ENCODE measurements around the gene TNS1. TPM values are rescaled to one million over a fixed set of nuclear protein-coding genes. Genes with fewer than 3 reads are reported as not detected.

Gene TNS1
- total RNA-seq, 1 donor from 2014 or later = 1.6 TPM

- no peak for FAIRE-seq
Observed at GRCh38 chr2:217807025-217807424, 195.8 kb downstream of the TNS1 start.

DNA sequence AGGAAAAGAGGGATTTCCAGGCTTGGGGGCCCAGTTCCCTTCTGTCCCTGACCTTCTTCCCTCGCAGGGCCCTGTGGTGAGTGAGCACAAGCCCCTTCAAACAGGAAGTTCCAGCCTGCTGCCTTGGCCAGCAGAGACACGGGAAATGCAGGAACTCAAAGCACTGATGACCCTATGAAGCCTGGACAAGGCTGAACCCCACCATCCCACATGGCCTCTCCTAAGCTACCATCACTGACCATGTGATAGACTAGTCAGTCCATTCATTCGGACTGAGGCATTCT lies 196.4 kb downstream of the TNS1 start:
- TF ChIP-seq, protein P1, sequence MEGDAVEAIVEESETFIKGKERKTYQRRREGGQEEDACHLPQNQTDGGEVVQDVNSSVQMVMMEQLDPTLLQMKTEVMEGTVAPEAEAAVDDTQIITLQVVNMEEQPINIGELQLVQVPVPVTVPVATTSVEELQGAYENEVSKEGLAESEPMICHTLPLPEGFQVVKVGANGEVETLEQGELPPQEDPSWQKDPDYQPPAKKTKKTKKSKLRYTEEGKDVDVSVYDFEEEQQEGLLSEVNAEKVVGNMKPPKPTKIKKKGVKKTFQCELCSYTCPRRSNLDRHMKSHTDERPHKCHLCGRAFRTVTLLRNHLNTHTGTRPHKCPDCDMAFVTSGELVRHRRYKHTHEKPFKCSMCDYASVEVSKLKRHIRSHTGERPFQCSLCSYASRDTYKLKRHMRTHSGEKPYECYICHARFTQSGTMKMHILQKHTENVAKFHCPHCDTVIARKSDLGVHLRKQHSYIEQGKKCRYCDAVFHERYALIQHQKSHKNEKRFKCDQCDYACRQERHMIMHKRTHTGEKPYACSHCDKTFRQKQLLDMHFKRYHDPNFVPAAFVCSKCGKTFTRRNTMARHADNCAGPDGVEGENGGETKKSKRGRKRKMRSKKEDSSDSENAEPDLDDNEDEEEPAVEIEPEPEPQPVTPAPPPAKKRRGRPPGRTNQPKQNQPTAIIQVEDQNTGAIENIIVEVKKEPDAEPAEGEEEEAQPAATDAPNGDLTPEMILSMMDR (IDR thresholded peaks at IDR 0.05; ENCODE audit: insufficient read depth, low read length, severe bottlenecking) = no peak
- Histone ChIP-seq H3K36me3 (ENCODE audit: control insufficient read depth, insufficient read depth, low read length) (peaks cover 5% of the 10 kb centered on the region), H3K27me3 (ENCODE audit: control insufficient read depth, insufficient read depth, low read length) (no peaks in the 10 kb centered on the region), H3K4me3 (ENCODE audit: low read depth, low read length) (no peak overlapping the region)
- FAIRE-seq (no peak), DNase-seq (ENCODE audit: low read depth) (no peak)

More at GRCh38 chr2:217807025-217807424, 195.8 kb downstream of the TNS1 start:
- H3K4me3 ChIP-seq (ENCODE audit: low read depth, low read length) = no peak overlapping the region
- peaks cover 5% of the 10 kb centered on the region for H3K36me3 ChIP-seq (ENCODE audit: control insufficient read depth, insufficient read depth, low read length)
- no peak for DNase-seq (ENCODE audit: low read depth)
- TF ChIP-seq, protein P1 (IDR thresholded peaks at IDR 0.05; ENCODE audit: insufficient read depth, low read length, severe bottlenecking) = no peak
- no peaks in the 10 kb centered on the region for H3K27me3 ChIP-seq (ENCODE audit: control insufficient read depth, insufficient read depth, low read length)

DNA sequence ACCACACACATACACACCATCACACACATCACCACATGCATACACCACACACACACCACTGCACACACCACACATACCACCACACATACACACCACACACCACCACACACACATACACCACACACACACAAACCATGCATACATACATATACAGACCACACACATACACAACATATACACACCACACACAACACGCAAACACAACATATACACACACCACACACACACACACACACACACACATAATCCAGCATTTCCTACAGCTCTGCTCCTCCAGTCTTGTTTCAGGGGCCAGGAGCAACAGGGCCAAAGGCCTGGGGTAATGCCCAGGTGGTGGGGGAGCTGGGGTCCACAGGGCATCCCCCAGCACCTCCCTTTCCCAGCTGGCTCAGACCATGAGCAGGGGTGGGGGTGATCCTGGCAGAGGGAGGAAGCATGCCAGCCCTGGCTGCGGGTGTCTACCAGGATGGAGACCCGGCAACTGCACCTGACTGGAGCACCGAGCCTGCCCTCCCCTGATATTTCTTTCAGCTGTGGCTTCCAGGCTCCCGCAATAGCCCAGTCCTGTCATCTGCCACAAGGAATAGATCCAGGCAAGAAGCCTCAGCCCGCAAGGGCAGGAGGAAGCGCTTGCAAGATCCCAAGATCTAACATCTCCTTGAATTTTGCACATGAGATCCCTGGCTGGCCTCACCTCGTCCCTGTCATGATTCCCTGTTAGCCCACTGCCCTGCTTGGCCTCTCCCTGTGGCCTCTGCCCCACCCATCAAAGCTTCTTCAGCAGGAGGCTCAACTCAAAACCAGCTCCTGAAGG lies 196.9 kb downstream of the TNS1 start:
- H3K27me3 ChIP-seq (ENCODE audit: control insufficient read depth, insufficient read depth, low read length) = no peaks in the 10 kb centered on the region
- H3K4me3 ChIP-seq (ENCODE audit: low read depth, low read length) = no peak overlapping the region
- DNase-seq (ENCODE audit: low read depth) = no peak
- peaks cover 5% of the 10 kb centered on the region for H3K36me3 ChIP-seq (ENCODE audit: control insufficient read depth, insufficient read depth, low read length)
- TF ChIP-seq, protein P1 (IDR thresholded peaks at IDR 0.05; ENCODE audit: insufficient read depth, low read length, severe bottlenecking) = no peak
- no peak for FAIRE-seq

DNA sequence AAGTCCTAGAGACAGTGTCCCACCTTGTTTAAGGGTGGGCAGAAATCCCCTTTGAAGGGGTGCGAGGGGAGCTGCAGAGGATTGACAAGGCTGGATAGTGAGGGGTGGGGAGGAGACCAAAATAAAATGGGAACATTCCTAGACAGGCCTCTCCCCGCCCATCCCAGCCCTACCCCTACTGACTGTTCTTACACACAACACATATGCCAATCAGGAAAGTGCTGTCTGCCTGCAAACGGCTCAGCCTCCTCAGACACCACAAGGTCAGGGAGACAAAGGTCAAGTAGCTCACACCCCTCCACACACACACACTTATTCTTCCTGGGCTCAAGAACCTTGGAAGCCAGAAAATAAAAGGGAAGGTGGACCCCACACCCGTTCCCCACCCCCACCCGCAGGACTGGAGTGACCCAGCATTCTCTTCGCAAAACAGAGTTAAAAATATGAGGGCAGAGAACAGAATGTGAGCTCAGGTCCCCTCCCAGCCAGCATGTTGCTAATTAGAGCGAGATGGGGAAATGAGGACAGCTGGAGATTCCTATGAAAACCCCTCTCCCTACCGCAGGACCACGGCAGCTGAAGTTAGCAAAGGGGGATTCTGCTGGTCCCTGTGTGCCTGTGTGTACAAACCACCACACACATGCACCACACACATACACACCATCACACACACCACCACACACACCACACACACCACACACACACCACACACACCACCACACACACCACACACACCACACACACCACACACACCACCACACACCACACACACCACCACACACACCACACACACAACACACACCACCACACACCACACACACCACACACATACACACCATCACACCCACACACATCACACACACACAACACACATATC lies 197.8 kb downstream of the TNS1 start:
- Histone ChIP-seq H3K27me3 (ENCODE audit: control insufficient read depth, insufficient read depth, low read length) (no peaks in the 10 kb centered on the region), H3K4me3 (ENCODE audit: low read depth, low read length) (no peak overlapping the region), H3K36me3 (ENCODE audit: control insufficient read depth, insufficient read depth, low read length) (peaks cover 4% of the 10 kb centered on the region)
- no peak for DNase-seq (ENCODE audit: low read depth)
- TF ChIP-seq, protein P1 (IDR thresholded peaks at IDR 0.05; ENCODE audit: insufficient read depth, low read length, severe bottlenecking) = no peak
- peak; percentile 100 for FAIRE-seq

GRCh38 chr2:217804338-217804737 lies 198.5 kb downstream of the TNS1 start:
- no peak for FAIRE-seq
- DNase-seq (ENCODE audit: low read depth) = no peak
- Histone ChIP-seq H3K27me3 (ENCODE audit: control insufficient read depth, insufficient read depth, low read length) (no peaks in the 10 kb centered on the region), H3K36me3 (ENCODE audit: control insufficient read depth, insufficient read depth, low read length) (peaks cover 2% of the 10 kb centered on the region), H3K4me3 (ENCODE audit: low read depth, low read length) (no peak overlapping the region)
- TF ChIP-seq, protein P1 (IDR thresholded peaks at IDR 0.05; ENCODE audit: insufficient read depth, low read length, severe bottlenecking) = no peak
